Spleen (tissue), 7 donors: Measurements from ENCODE around the gene OGDH.

Experiments
- POLR2A ChIP-seq, 3 donors: fragments of 450-650 bp; IDR thresholded peaks; one replicate each; pipeline ENCODE4 v1.5.1; 2017; ENCODE audit warnings: antibody characterized with exemption in 3 of 3, mild to moderate bottlenecking in 1 of 3
- TF ChIP-seq, protein P1 (sequence below), 11 experiments: fragments of 200-600 bp in 7 of 11; fragments of 450-650 bp in 4 of 11; sonication (generic) in 4 of 11; IDR thresholded peaks in 8 of 11; conservative IDR thresholded peaks in 3 of 11; 1 replicate in 7 of 11; 2 replicates in 4 of 11; pipeline versions ENCODE4 v1.4.0 to v1.8.0; 2016 to 2021; ENCODE audit warnings: antibody characterized with exemption in 11 of 11, inconsistent platforms in 4 of 11, mild to moderate bottlenecking in 1 of 11
- donor health status: DM: no; HTN: no; CAD: no; lungs with moderate emphysema.
- donor health status: DM: no; HTN: no; CAD: no.
- donor health status: DM: no; HTN: no; CAD: no.

DNA sequence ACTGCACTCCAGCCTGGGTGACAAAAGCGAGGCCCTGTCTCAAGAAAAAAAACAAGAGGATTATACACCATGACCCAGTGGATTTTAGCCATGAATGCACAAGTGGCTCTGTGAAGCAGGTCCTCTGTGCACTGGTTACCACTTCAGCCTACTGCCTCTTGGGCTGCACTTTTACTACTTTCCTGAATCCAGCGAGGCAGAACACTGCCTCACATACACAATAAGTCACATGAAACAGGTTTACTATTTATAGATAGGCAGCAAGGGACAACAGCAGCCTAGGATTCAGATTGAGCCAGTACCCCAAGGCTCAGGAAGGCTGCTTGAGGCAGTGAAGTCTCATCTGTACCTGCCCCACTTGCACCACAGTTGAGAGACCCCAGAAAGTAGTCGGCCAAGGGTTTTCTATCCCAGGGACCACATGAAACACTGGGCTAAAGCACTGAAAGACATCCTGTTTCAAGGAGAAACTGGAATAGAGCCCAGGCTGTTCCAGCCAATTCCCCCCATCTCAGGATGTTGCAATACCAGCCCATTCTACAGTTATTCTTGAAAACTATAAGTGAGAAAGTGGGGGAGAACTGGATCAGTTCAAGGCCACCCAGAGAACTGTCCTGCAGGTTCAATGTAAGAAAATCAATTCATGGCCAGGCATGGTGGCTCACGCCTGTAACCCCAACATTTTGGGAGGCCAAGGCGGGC, 10.3 kb upstream of the OGDH start:
- TF ChIP-seq, protein P1, sequence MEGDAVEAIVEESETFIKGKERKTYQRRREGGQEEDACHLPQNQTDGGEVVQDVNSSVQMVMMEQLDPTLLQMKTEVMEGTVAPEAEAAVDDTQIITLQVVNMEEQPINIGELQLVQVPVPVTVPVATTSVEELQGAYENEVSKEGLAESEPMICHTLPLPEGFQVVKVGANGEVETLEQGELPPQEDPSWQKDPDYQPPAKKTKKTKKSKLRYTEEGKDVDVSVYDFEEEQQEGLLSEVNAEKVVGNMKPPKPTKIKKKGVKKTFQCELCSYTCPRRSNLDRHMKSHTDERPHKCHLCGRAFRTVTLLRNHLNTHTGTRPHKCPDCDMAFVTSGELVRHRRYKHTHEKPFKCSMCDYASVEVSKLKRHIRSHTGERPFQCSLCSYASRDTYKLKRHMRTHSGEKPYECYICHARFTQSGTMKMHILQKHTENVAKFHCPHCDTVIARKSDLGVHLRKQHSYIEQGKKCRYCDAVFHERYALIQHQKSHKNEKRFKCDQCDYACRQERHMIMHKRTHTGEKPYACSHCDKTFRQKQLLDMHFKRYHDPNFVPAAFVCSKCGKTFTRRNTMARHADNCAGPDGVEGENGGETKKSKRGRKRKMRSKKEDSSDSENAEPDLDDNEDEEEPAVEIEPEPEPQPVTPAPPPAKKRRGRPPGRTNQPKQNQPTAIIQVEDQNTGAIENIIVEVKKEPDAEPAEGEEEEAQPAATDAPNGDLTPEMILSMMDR (IDR thresholded peaks at IDR 0.05 in 8 of 11, conservative IDR thresholded peaks at IDR 0.05 in 3 of 11), result no peak
- TF ChIP-seq POLR2A (IDR thresholded peaks at IDR 0.05), result no peak
